Melanocyte of skin (primary cell): Measurements from ENCODE around the gene IFFO2. TPM values are rescaled to one million over a fixed set of nuclear protein-coding genes. Genes with fewer than 3 reads are reported as not detected.

ENCODE experiments used
- small RNA-seq, 2 donors: library from RNA; depleted of rRNA; stranded (forward); fragments of <200 nt; gene quantifications; one replicate each; pipeline ENCODE3, GENCODE V24; 2012
- total RNA-seq, 2 donors: library from RNA; depleted of rRNA; stranded (reverse); fragments of >200 nt; gene quantifications; 2 replicates each; pipeline ENCODE4 v1.2.3, GENCODE V29; 2012

The IFFO2 gene
- total RNA-seq = 10 to 100 TPM in 1 of 2 donors, 1 to 10 TPM in 1; 8.3 to 20.6 TPM

GRCh38 chr1:18956193-18957135 lies at the start of gene IFFO2:
TSS of gene IFFO2 (minus strand) at chr1:18956676. CDS start at chr1:18956332, 344 bp downstream.

GRCh38 chr1:18902523-18903290 lies 53.8 kb downstream of the IFFO2 start, which contains the start of gene ALDH4A1:
TSS of gene ALDH4A1 (minus strand) at chr1:18902555. CDS start at chr1:18902523, 32 bp downstream.

DNA sequence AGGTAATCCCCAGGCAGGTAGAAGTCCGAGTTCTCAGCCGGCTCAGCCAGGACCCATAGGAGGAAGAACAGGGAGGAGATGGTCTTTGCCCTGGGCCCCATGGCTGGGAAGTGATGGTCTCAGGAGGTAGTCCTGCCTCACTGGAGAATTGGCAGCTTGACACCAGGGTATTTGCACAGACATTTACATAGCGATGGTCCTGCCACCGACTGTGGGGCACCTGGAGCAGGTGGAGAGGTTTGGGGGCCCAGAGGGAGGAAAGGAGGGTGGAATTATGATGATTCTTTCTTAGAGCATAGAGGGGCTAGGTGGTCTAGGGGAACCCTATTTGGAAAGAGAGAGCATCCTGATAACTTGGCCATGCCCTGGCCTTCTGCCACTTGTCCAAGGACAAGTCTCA lies 96.9 kb downstream of the IFFO2 start, which contains the start of gene TAS1R2:
TAS1R2 (minus strand) TSS at position 101 of the 400 bp plus-strand sequence; CDS start at position 101, 0 bp downstream.

Small RNA genes lying within 50 kb of the gene (small RNA-seq; reads per million reads assigned to genes)
- gene MIR1290 = 0 reads per million in 2 donors
- 0 reads per million in 2 donors for gene MIR4695

Other genes with a start within 250 kb of the IFFO2 start
- not detected for gene TAS1R2, start 97.0 kb downstream of the IFFO2 start, total RNA-seq
- 10 to 100 TPM; 19.6 to 21.3 TPM for gene ALDH4A1, start 54.1 kb downstream of the IFFO2 start, total RNA-seq